GM19467 (cell line): Measurements from ENCODE around the gene TNIK.
"Not testable (repeated sequence)": the region's sequence is repeated elsewhere in the genome, so short reads cannot be mapped to it uniquely, and the experiment has no call there.

Source experiments
- ATAC-seq: cut with Tn5 transposase; IDR thresholded peaks from one replicate; pipeline ENCODE4 v1.9.1; 2021; ENCODE audit warnings: mild to moderate bottlenecking, moderate library complexity; ENCODE audit not compliant: unreplicated experiment

Gene TNIK

DNA sequence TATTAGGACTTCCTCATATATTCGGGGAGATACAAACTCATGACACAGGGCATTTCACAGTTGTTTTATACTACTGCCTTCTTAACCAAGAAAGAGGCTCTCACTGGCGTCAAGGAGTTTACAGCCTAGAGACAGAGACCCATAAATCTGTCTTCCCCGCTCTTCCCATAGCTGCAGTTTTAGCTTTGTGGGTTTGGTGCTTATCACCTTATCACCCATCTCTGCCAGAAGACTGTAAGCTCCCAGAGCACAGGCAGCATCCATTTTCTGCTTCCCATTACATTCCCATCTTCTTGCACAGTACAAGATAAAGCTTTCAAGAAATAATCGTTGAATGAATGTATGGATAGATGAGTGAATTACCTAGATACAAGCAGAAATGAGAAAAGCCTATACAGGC is 144.3 kb downstream of the TNIK start:
- no peak for ATAC-seq

DNA sequence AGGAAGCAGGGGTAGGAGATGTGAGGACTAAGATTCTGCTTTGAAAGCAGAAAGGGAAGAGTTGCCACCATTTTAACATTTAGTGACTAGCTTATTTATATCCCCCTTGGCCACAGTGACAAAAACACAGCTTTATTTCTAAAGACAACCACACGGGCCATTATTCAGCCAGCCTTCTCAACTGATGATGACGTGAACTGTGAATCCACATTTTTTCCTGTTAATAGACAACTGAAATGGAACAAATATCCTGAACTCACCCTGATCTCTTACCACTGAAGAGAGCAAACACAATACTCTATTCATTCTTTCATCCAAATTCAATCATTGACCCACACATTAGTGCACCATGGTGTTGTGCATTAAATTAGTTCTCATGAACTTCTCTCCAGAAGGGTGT is 145.1 kb downstream of the TNIK start:
- no peak for ATAC-seq

DNA sequence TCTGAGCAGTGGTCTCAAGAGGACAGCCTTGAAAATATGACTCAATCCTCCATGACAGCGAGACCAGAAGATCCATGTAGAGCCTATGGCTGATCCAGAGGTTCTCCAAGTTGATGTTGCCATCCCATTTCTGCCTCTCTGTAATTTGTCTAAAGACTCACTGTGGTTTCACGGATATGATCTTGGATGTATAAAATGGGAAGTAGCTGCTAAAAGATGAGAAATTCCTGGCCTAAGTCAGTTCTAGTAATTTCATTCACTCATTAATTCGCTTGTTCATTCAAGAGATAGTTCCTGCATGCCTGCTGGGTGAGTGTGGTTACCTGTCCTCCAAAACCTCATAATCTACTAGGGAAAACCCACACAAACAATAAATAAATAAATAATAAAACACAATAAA is 145.9 kb downstream of the TNIK start:
- no peak for ATAC-seq

DNA sequence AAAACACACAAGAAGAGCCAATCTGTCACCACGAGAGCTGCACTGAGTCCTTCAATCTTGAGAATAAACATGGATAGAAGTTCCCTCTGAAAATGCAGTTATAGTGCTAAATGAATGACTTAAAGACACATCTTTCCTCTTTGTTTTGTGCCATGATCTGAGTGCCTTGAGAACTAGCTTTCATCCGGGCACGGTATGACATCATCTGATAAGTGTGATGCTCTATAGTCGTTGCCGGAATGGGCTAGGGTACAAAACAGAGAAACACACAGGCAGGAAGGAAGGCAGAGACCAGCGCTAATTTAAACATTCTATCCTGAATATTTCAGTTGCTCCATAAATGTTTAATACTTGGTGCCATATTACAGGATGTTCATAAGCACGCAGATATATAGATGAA is 146.5 kb downstream of the TNIK start:
- no peak for ATAC-seq

DNA sequence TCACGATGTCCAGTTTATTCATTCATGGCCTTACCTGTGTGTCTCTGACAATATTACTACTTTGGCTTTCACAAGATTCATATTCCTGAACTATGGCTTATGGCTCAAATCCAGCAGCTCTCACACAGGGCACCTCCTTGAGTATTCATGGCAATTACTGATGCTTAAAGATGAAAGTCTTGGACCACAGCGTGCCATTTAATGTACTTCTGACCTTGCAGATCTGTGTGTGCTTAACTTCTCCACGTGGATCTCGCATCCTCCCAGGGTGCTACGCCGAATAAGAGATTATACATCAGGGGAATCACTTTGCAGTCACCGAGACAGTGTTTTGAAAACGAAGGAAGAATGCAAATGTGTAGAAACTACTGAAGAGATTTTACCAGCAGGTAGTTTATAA is 147.5 kb downstream of the TNIK start:
- no peak for ATAC-seq

DNA sequence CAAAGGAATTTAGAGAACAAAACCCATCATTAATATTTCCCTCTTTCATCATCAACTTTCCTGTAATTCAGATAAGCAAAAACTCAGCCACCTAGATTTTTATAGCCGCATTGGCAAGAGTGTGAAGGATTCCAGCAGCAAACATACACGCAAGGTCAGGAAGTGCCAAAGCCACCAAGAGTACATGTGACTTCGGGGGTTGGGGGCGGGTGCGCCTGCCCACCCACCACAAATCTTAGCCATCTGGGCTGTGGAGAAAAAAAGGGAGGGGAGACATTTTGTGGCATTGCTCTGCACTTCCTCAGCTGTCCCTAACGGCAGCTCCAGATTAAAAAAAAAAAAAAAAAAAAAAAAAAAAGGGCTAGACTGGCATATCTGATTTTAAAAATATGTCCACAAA is 148.4 kb downstream of the TNIK start:
- ATAC-seq: no peak

DNA sequence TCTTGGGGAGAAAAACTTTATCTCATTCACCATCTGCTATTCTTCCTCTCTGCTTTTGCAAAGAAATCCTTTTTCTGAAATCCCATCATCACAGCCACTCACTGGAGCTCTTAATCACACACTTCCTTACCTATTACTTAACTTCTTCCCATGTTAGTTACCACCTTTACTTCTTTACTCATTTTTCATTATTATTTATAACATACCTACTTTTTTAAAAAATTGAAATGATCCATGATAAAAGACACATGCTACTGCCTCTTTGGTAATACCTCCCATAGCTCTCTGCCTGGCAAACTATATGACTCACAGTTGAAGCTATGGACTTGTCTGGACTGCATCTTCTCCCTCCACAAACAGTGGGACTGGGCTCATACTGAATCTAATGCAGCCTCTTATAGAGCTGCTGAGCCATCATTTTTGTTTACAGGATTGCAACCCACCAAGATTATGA is 150.3 kb downstream of the TNIK start:
- ATAC-seq: no peak

DNA sequence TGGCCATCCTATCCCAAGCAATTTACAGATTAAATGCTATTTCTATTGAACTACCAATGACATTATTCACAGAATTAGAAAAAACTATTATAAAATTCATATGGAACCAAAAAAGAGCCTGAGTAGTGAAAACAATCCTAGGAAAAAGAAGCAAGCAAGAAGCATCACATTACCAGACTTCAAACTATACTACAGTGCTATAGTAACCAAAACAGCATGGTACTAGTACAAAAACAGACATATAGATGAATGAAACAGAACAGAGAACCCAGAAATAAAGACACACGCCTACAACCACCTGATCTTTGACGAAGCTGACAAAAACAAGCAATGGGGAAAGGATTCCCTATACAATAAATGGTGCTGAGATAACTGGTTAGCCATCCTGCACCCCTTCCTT is 152.2 kb downstream of the TNIK start:
- ATAC-seq: no peak

DNA sequence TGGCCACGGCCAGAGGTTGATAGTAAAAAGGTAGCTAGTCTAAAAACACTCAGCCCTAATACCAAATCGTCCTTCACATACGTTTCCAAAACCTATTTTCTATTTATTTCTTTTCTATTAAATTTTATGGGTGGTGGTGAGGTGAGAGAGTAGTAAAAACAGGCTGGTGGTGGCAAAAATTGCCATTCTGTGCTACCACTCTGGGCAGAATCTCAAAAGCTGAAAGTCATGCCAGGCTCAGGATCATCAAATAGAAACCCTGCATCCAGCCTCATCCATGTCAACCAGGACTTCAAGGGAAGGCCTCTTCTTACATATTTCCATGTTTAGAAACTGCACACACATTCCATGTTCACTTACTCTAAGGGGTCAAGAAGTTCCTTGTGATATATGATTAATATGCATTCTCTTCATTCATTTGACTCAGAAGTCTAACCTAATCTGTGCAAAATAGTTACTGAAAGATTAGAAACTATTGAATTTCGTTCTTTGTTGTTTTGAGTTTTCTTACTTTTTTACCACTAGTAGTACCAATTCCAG is 153.1 kb downstream of the TNIK start:
- ATAC-seq: no peak

DNA sequence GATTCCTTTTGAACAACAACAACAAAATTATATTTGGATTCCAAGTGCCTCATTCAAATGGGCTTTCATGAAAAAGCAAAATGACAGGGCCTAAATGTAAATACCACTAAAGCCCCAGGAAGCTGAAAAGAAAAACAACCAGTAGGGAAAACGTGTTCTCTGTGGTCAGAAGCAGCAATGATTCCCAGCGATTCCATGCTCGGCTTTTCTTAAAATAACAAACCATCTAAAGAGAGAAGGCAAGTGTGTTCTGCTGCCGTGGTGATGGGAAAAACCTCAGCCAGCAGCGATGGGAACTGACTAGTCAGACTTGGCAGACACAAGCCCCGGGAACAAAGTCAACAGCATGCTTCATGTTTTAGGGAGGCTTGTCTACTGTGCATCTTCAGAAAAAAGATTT is 153.6 kb downstream of the TNIK start:
- ATAC-seq: no peak

DNA sequence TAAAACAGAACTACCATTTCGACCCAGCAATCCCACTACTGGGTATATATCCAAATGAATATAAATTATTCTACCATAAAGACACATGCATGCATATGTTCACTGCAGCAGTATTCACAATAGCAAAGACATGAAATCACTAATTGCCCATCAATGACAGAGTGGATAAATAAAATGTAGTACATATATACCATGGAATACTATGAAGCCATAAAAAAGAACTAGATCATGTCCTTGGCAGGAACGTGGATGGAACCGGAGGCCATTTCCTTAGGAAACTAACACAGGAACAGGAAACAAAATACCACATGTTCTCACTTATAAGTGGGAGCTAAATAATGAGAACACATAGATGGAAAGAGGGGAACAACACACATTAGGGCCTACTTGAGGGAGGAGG is 154.4 kb downstream of the TNIK start:
- not testable (repeated sequence) for ATAC-seq

DNA sequence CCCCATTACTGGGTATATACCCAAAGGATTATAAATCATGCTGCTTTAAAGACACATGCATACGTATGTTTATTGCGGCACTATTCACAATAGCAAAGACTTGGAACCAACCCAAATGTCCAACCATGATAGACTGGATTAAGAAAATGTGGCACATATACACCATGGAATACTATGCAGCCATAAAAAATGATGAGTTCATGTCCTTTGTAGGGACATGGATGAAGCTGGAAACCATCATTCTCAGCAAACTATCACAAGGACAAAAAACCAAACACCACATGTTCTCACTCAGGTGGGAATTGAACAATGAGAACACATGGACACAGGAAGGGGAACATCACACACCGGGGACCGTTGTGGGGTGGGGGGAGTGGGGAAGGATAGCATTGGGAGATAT is 155.7 kb downstream of the TNIK start:
- not testable (repeated sequence) for ATAC-seq

DNA sequence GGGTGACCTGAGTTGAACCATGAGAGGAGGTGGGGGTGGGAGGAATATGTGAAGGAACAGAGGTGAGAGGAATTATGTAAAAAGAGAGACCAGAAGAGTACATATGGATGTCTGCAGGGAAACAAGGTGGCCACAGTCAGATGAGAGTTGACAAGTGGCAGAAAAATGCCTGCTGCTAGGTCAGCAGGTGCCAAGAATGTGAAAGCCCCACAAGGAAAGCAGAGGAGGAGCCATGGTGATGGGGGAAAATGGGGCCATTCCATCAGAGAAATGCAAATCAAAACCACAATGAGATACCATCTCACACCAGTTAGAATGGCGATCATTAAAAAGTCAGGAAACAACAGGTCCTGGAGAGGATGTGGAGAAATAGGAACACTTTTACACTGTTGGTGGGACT is 156.2 kb downstream of the TNIK start:
- not testable (repeated sequence) for ATAC-seq

DNA sequence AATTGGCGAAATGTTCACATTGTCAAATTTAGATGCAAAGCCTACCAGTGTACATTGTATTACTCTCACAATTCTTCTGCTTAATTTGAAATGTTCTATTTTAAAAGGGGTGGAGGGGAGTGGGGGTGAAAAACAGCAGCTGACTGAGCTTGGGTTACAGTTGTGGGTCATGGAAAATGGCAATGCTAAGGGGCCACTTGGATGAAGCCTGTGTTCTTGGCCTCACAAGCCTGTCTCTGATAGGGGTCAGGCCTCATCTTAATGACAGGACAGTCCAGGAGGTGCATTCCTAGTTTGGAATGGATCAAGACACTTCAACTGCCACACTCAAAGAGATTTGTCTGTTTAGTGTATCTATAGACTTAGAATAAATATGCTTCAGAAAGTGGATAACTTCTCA is 158.2 kb downstream of the TNIK start:
- no peak for ATAC-seq

DNA sequence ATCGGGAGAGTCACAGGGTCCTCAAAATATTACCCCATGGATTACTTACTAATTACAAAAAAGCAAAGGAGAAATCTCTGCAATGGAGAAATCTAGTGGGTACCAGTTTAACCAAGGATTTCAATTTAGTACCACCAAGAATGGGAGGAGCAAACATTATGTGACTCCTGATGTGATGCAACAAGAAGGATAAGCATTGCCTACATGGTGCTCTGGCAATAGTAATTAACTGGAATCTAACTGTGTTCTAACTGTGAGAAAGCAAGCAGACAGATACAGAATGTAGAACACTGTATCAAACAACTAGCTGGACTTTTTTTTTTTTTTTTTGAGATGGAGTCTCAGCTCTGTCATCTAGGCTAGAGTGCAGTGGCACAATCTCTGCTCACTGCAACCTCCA is 159.2 kb downstream of the TNIK start:
- ATAC-seq: no peak

DNA sequence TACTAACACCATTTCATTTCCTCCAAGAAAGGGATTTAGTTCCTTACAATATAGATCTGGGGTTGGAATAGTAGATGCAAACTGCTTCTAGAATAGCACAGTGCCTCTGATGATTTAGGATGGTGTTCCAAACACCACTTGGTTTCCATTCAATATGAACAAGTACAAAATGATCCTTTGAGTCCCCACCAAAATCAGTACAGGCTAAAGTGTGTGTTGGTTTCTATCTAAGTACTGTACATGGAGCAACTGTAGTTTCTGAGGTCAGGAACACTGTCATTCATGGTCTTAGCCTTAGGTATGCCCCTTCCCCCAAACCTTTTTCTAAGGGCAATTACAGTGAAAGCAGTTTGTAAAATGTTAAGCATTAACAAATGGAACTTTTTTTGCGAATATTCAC is 162.3 kb downstream of the TNIK start:
- ATAC-seq: no peak

DNA sequence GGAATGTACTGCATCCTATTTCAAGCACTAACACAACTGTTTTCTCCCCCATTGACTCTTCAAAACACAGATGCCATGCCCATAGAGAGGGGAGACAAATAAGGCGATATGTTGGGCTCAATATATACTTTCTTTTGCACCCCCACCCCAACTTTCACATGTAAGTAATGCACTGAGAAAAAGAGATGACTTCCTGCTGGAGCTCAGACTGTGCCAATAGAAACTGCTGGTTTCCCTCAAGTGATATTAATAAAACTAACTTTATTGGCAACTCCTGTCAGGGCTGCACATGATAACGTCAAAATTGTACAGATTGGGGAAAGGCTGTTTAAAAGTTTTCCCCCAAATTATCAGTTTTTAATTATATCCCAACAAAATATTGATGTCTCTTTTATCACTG is 163.0 kb downstream of the TNIK start:
- ATAC-seq: no peak

DNA sequence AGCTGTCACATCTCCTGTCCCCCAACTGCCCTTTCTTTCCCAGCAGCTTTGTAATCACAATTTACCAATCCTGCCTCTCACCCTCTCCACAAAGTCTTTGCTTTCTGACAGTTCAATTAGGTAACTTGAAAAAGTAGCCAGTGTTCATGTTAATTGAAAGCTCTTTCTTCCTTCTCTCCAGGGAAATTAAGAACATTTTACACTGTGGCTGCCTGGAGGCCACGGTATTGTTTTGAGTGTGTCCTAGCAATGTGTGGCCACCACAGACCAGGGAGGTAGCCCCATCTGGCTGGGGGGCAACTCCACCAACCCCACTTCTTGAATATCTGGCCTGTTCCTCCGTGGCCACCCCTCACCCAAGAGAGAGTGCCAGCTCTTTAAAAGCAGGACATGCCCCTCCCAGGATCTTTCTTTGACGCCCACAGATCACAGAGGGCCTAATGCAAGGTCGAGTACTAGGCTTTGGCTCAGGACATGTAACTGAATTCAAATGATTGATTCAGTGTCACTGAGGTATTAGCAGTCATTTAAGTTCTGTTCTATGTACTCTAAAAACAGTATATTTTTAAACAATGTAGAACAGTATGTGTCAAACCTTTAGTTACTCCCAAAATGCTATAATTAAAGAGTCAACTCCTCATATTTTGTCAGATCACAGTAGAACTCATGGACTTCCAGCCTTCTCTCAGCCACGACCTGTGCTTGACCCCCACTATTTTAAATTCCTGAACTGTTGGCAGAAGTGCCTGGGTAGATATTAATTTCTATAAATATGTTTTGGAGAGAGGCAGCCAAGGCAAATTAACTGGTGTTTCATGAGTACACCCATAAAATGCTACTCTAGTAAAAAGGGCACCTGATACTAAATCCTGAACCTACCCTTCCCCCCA is 164.5 kb downstream of the TNIK start:
- ATAC-seq: no peak

DNA sequence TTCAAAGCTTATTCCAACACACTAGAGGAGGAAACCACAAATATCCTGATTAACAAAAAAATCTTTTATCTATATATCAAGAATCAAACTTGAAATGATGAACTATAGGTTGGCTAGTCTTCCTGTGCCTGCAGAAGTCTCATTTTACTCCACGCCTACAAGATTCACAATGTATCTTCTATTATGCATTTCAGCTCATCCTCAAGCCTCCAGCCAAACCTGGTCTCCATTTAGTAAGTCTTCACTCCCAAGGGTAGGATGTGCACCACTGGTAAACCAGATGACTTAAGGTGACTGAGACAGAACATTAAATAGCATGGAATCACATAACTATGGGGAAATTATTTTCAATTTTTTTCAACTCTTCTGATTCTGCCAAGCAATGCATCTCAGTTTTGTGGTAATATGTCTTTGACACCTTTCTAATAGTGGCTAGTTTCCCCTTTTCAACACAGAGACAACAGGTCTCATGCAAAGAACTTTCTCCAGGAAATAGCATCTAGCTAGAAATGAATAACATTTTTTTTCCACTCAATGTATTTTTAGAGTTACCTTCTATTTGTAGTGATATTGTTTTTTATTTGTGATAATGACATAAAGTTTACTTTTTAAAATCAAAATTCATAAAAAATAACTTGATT is 166.9 kb downstream of the TNIK start:
- ATAC-seq: peak; percentile 56

DNA sequence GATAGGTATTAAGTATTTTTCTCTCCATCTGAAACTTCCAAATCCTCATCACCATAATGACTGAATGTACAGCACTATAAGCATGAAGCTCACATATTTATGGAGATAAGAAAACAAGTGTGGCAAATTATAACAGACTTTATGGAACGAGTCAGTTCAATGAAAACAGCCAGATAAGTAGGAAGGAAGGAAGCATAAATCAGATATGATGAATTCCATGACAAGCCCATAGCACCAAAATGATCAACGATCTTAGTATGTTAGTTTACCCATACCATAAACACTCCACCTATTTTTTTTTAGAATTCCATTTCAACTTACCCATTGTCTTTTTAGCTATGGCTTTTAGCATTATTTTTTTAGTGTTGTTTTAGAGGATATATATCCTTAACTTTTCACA is 169.5 kb downstream of the TNIK start:
- ATAC-seq: no peak

DNA sequence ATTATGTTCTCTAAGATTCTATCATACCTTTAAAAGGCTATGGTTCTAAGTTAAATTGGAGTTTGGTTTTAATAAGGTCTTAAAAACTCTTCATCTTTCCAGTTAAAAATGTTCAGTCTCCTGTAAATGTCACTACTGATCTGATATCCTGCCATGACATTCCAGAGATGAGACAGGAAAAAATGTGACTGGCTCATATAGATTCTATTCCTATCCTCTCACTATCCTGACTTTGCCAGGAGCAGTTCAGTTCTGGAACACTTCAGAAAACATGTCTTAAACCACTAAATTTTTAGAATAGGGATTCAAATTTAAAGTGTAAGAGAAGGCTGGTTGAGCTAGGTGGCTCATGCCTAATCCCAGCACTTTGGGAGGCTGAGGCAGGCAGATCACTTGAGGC is 170.9 kb downstream of the TNIK start:
- no peak for ATAC-seq

DNA sequence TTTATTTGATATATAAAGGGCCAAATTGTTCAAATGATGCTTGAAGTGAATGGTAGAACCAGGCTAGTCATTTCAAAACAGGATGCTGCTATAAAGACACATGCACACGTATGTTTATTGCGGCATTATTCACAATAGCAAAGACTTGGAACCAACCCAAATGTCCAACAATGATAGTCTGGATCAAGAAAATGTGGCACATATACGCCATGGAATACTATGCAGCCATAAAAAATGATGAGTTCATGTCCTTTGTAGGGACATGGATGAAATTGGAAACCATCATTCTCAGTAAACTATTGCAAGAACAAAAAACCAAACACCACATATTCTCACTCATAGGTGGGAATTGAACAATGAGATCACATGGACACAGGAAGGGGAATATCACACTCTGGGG is 172.4 kb downstream of the TNIK start:
- ATAC-seq: not testable (repeated sequence)
